HT-29 (cell line): ENCODE data around the gene MAPK8IP2. TPM values are rescaled to one million over a fixed set of nuclear protein-coding genes. Genes with fewer than 3 reads are reported as not detected.
"Not testable (repeated sequence)": the region's sequence is repeated elsewhere in the genome, so short reads cannot be mapped to it uniquely, and the experiment has no call there.

Experiments
- DNase-seq: peaks from one replicate; pipeline ENCODE4 v3.0.0-alpha.2; 2015; ENCODE audit warnings: low spot score
- total RNA-seq: library from RNA; depleted of rRNA; stranded (reverse); fragments of >200 nt; shearing (Covaris generic); gene quantifications from 2 replicates; pipeline ENCODE4 v1.2.3, GENCODE V29; 2014; rRNA removed

The MAPK8IP2 gene
- total RNA-seq, 1 experiment from 2014 or later: not detected

DNA sequence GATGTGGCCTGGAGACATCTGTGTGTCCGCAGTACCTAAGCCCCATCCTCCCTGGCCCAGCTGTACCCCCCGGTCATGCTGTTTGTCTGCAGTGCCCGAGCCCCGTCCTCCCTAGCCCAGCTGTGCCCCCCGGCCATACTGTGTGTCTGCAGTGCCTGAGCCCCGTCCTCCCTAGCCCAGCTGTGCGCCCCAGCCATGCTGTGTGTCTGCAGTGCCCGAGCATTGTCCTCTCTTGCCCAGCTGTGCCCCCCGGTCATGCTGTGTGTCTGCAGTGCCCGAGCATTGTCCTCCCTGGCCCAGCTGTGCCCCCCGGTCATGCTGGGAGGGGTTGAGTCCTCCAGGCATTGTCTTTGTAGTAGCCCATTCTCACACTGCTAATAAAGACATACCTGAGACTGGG, 35.0 kb downstream of the MAPK8IP2 start:
- DNase-seq: no peak

DNA sequence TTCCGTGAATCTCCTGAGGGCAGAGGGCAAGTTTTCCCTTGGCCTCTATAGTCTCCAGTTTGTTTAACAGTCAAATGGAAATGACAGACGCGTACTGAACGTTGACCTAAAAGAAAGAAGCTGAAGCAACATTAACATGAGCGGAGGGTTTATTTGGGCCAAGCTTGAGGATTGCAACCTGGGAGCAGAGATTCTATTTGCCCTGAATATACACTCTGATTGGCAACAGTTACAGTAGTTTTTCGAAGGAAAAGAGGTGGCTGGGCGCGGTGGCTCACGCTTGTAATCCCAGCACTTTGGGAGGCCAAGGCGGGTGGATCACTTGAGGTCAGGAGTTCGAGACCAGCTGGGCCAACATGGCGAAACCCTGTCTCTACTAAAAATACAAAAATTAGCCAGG, 39.7 kb downstream of the MAPK8IP2 start:
- not testable (repeated sequence) for DNase-seq

DNA sequence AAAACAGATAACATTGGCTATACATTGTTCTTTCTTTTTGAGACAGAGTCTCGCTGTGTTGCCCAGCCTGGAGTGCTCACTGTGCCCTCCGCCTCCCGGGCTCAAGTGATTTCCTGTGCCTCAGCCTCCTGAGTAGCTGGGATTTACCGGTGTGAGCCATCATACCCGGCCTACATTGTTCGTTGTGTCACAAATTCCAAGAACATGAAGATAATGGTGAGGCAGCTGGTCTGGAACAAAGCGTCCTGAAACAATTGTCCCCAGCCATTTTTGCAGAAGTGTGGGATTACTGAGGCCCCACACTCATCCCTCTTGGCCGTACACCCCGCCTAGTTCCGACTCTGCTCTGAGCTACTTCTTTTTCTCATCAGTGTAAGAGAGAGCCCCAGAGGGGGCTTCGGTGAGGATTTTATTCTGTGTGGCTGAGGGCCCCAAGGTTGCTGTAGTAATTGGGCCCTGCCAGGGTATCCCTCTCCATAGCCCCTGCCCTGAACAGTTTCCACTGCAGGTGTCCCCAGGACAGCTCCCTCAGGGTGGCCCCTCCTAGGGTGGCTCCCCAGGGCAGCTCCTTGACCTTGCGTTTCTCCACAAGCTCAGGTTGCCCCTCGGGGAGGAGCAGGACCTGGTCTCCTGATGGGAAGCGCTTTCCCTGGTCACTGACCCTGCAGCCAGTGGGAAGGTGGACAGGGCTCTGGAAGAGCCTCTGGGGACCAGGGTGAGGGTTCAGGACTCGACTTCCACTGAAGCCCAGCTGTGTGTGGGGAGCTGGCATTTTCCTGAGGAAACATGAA, 40.5 kb downstream of the MAPK8IP2 start:
- DNase-seq: no peak

GRCh38 chr22:50641696-50642607, 41.4 kb downstream of the MAPK8IP2 start:
- no peak for DNase-seq

- DNase-seq: not testable (repeated sequence)
Measured at GRCh38 chr22:50643021-50643820, 42.6 kb downstream of the MAPK8IP2 start.

- not testable (repeated sequence) for DNase-seq
Measured at GRCh38 chr22:50643821-50644101, 43.2 kb downstream of the MAPK8IP2 start.

DNA sequence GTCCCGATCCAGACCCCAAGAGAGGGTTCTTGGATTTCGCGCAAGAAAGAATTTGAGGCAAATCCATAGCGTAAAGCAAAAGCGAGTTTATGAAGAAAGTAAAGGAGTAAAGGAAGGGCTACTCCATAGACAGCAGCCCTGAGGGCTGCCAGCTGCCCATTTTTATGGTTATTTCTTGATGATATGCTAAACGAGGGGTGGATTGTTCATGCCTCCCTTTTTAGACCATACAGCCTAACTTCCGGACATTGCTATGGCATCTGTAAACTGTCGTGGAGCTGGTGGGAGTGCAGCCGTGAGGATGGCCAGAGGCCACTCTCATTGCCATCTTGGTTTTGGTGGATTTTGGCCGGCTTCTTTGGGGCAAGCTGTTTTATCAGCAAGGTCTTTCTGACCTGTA, 52.7 kb downstream of the MAPK8IP2 start:
- no peak for DNase-seq

GRCh38 chr22:50654664-50655063, 54.1 kb downstream of the MAPK8IP2 start:
- not testable (repeated sequence) for DNase-seq

DNA sequence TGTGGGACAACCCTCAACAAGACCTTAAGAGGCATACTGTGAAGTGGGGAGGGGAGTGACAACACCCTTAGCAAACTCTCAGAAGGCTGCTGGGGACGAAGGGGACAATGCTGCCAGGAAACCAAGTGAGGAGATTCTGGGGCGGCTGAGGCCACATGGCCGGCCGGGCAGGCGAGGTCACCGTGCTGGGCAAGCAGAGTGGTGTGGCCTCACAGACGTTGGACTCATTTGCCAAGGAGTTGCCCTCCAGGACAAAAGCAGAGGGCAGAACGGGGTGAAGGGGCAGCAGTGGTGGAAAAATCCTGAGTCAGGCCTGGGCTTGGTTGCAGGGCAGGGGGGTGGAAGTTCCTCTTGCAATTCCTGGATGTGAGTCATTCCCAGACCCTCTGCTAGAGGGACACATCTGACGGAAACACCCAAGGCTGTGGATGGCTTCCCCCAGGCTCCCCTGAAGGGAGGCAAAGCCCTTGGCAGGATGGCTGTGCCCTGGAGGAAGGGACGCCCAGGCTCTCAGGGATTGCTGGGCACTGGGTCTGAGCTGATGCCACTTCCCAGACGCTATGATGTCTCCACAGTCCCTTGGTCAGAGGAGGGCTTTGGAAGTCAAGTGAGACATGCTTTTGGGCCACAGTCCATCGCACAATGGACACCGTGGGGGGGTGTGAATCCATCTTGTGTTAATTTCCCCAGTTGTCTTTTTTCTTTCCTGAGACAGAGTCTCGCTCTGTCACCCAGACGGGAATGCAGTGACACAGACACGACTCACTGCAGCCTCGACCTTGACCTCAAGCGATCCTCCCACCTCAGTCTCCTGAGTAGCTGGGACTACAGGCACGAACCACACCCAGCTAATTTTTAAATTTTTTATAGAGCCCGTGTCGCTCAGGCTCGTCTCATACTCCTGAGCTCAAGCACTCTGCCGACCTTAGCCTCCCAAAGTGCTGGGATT, 55.8 kb downstream of the MAPK8IP2 start:
- DNase-seq: no peak

DNA sequence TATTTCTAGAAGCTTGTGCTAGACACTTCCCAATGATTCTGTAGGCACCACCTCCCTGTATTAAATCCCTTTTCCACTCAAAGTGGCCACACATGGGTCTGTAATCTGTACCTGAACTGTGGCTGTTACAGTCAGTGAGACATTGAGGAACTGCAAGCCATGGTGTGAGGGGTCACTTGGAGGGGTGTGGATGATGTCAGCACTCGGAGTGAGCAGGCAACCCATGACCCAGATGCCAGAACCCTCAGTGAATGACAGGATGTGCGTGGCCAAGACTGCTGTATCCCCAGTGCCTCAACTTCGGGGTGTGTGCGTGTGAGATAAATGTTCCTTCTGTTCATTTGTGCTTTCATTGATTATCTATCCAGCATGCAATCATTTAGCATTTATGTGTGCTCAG, 57.3 kb downstream of the MAPK8IP2 start:
- DNase-seq: no peak

GRCh38 chr22:50659711-50660110, 59.1 kb downstream of the MAPK8IP2 start:
- DNase-seq: not testable (repeated sequence)

GRCh38 chr22:50660306-50660705, 59.7 kb downstream of the MAPK8IP2 start:
- no peak for DNase-seq

Other genes starting within 250 kb of the MAPK8IP2 start
- 85.0 and 102 TPM in 2 replicates for gene SBF1, start 125.8 kb upstream of the MAPK8IP2 start, total RNA-seq
- gene ADM2, start 119.2 kb upstream of the MAPK8IP2 start, total RNA-seq: 2.2 and 4.2 TPM in 2 replicates
- not detected in 2 replicates for gene MIOX, start 113.9 kb upstream of the MAPK8IP2 start, total RNA-seq
- 52.8 and 53.2 TPM in 2 replicates for gene LMF2, start 93.1 kb upstream of the MAPK8IP2 start, total RNA-seq
- 87.9 and 88.8 TPM in 2 replicates for gene NCAPH2, start 92.6 kb upstream of the MAPK8IP2 start, total RNA-seq
- gene SCO2, start 75.2 kb upstream of the MAPK8IP2 start, total RNA-seq: 5.0 and 5.5 TPM in 2 replicates
- 6.9 and 7.4 TPM in 2 replicates for gene TYMP, start 70.8 kb upstream of the MAPK8IP2 start, total RNA-seq
- gene KLHDC7B, start 54.9 kb upstream of the MAPK8IP2 start, total RNA-seq: not detected in 2 replicates
- gene SYCE3, start 37.9 kb upstream of the MAPK8IP2 start, total RNA-seq: not detected in 2 replicates
- gene CPT1B, start 22.4 kb upstream of the MAPK8IP2 start, total RNA-seq: 1.5 and 2.5 TPM in 2 replicates
- gene CHKB, start 17.9 kb upstream of the MAPK8IP2 start, total RNA-seq: 21.5 and 26.2 TPM in 2 replicates
- 11.4 and 16.6 TPM in 2 replicates for gene ARSA, start 27.4 kb downstream of the MAPK8IP2 start, total RNA-seq
- gene SHANK3, start 72.0 kb downstream of the MAPK8IP2 start, total RNA-seq: not detected in 2 replicates
- gene ACR, start 137.4 kb downstream of the MAPK8IP2 start, total RNA-seq: not detected in 2 replicates
- 6.8 and 15.5 TPM in 2 replicates for gene RABL2B, start 182.8 kb downstream of the MAPK8IP2 start, total RNA-seq